ENCODE measurements around the gene ARHGEF2.
A peak's percentile ranks its signal among the peaks of the same experiment; 100 is the strongest.

The ARHGEF2 gene

DNA sequence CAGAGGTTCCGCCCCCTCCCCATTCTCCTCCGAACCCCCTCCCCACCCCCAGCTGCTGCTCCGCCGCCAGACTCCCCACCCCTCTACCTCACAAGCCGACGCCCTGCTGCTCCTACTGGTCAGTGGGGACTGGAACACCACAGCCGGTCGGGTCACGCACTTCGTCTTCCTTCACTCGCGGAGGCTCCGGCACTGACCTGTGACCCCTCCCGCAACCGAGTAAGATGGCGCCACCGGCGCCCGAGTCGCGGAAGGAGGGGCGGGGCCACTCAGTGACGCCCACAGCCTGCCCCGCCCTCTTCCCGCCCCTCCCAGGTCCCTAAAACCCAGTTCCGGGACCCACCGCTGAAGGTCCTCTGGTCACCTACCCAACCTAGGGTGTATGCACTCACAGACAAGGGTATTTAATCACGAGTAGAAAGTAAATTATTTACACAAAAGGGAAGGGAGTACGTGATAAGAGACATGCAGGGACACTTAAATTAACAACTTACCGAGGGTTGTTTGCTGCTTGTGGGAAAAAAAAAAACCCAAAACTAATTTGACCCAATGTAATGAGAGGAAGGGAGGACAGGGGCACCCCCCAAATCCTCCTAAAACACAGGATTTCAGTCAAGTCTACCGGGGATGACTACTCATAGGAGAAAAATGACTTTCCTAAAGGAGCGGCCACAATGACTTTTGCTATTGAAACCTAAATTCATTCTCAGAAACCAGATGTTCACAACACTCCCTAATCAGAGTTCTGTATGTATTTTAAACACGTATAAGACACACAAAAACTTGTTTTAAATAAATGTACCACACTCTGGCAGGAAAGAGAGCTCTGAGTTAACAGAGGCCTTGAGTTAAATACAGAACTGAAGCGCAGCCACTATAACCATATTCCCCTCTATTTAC is 66.9 kb downstream of the ARHGEF2 start, which contains the start of gene RIT1:
Gene RIT1 (minus strand): TSS at position 194 of the 900 bp plus-strand sequence. CDS start 588 bp downstream, outside the sequence.
- DNase-seq (ENCODE audit: low read depth) = peak; percentile 79

GRCh38 chr1:155910621-155911121 is 67.7 kb downstream of the ARHGEF2 start:
- DNase-seq (ENCODE audit: low read depth) = peak; percentile 38

GRCh38 chr1:155909894-155910293 is 68.5 kb downstream of the ARHGEF2 start:
- peak; percentile 45 for DNase-seq (ENCODE audit: low read depth)

- no peak for DNase-seq (ENCODE audit: low read depth)
These were observed 74.1 kb downstream of the ARHGEF2 start for GRCh38 chr1:155904261-155904660.

GRCh38 chr1:155900161-155900560 is 78.2 kb downstream of the ARHGEF2 start:
- DNase-seq (ENCODE audit: low read depth) = no peak

GRCh38 chr1:155899683-155900082 is 78.7 kb downstream of the ARHGEF2 start:
- DNase-seq (ENCODE audit: low read depth) = no peak

GRCh38 chr1:155898888-155899287 is 79.5 kb downstream of the ARHGEF2 start:
- DNase-seq (ENCODE audit: low read depth) = no peak

GRCh38 chr1:155897746-155898145 is 80.6 kb downstream of the ARHGEF2 start:
- peak; percentile 34 for DNase-seq (ENCODE audit: low read depth)

All from fibroblast of gingiva (primary cell).